ENCODE measurements around the gene RPS10.

DNA sequence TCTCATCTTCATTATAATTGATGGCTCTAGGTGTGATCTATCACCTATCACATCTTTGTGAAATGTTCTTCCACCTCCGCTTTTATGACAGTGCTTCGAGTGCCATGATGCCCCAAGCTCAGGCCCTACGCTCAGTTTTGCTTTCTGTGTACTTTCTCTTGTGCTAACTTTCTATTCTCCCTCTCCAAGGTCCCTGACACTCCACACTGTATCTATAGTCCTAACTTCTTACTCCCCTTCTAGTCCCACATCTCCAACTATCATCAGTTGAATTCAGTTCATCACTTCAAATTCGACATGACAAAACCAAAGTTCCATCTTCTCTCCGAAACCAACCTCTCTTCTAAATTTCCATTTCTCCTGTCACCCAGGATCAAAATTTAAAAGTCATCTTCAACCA lies 50.0 kb downstream of the RPS10 start:
- TF ChIP-seq, protein P1, sequence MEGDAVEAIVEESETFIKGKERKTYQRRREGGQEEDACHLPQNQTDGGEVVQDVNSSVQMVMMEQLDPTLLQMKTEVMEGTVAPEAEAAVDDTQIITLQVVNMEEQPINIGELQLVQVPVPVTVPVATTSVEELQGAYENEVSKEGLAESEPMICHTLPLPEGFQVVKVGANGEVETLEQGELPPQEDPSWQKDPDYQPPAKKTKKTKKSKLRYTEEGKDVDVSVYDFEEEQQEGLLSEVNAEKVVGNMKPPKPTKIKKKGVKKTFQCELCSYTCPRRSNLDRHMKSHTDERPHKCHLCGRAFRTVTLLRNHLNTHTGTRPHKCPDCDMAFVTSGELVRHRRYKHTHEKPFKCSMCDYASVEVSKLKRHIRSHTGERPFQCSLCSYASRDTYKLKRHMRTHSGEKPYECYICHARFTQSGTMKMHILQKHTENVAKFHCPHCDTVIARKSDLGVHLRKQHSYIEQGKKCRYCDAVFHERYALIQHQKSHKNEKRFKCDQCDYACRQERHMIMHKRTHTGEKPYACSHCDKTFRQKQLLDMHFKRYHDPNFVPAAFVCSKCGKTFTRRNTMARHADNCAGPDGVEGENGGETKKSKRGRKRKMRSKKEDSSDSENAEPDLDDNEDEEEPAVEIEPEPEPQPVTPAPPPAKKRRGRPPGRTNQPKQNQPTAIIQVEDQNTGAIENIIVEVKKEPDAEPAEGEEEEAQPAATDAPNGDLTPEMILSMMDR (IDR thresholded peaks at IDR 0.05): no peak
- no peak for TF ChIP-seq POLR2A (IDR thresholded peaks at IDR 0.05)
- TF ChIP-seq EP300 (IDR thresholded peaks at IDR 0.05): no peak
- TF ChIP-seq POLR2AphosphoS5 (IDR thresholded peaks at IDR 0.05): no peak

All from stomach (tissue), 4 donors.